ENCODE measurements around the gene STAMBP.
A peak's percentile ranks its signal among the peaks of the same experiment; 100 is the strongest.

Gene STAMBP

DNA sequence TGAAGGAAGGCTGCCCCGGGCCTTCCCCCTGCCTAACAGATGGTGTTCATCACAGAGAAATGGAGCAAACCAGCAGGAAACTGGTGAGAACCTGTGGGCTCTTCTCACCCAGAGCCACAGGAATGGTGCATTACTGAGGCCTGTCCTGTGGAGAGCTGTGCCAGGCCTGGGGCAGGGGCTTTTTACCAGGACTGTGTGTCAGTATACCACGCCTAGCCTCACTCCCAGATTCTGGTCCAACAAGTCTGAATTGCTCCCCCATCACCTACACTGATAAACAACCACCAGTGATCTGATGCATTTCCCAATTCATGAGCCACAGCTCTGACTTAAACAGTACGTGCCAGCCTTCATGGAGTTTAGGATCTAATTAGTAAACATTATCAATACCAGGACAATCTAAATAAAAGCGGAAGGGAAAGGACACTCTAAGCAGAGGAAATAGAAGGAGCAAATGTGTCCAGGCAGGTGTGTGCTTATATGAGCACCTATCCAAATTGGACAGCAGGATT, 89.0 kb downstream of the STAMBP start:
- DNase-seq (ENCODE audit: low spot score) = no peak
- no peak for TF ChIP-seq CTCF (IDR thresholded peaks at IDR 0.05; ENCODE audit: extremely low read depth, missing control alignments)

DNA sequence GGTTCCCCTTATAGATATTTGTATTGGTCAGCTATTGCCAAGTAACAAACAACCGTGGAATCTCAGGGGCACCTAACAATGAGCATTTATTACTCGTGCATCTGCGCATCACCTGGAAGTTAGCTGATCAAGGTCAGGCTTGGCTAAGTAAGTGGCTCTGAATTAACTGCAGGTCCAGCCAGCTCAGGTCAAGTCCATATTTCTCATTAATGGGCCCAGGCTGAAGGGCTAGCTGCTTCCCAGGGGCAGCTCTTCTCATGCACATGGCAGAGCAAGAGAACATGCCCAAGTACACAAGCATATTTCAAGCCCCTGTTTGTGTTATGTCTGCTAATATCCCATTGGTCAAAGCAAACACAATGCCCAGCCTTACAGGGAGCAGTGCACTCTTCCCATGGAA, 90.1 kb downstream of the STAMBP start:
- DNase-seq (ENCODE audit: low spot score) = no peak

DNA sequence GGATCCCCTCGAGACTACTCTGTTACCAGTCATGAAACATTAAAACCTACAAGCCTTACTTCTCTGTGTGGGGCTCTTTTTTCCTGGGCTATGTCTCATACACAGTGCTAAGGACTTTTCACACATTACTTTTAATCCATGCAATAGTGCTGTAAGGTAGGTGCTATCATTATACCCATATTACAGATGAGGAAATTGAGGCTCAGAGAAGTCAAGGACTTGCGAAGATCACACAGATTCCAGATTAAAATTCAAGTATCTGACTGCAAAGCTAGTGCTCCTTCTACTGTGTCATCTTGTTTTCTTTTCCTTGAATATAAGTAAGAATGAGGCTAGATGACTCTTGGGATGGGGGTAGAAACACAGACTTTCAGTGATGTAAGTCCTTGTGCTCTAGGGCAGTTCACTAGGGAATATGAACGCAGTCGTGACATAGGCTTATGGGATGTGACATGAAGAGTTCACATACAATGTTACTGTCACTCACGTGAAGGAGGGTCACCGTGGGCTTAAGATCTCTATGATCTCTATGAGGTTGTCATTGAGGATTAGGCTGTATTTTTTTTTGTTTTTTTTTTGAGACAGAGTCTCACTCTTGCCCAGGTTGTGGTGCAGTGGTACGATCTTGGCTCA, 91.0 kb downstream of the STAMBP start:
- no peak for TF ChIP-seq CTCF (IDR thresholded peaks at IDR 0.05; ENCODE audit: extremely low read depth, missing control alignments)
- no peak for DNase-seq (ENCODE audit: low spot score)

More for the DNA sequence above, 90.1 kb downstream of the STAMBP start:
- no peak for TF ChIP-seq CTCF (IDR thresholded peaks at IDR 0.05; ENCODE audit: extremely low read depth, missing control alignments)

- no peak for TF ChIP-seq CTCF (IDR thresholded peaks at IDR 0.05; ENCODE audit: extremely low read depth, missing control alignments)
- peak; percentile 38 for DNase-seq (ENCODE audit: low spot score)
These were observed 92.1 kb downstream of the STAMBP start for GRCh38 chr2:73920577-73921545.

DNA sequence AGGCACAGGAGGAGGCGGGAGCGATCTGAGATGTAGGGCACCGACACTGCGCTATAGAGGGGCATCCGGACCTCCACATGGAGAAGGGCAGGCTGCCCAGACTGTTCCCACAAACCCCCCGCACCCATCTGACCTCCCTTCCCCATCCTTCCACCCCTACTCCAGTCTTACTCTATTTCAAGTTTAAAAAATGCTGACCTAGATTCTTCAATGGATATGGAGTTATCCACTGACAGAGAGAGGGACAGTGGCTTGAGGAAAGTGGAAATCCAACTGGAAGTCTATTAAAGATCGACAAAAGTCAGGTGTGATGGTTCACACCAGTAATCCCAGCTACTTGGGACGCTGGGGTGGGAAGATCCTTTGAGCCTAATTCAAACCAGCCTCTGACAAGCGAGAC, 92.8 kb downstream of the STAMBP start:
- no peak for DNase-seq (ENCODE audit: low spot score)
- no peak for TF ChIP-seq CTCF (IDR thresholded peaks at IDR 0.05; ENCODE audit: extremely low read depth, missing control alignments)

GRCh38 chr2:73922681-73923080, 93.9 kb downstream of the STAMBP start:
- DNase-seq (ENCODE audit: low spot score) = no peak
- no peak for TF ChIP-seq CTCF (IDR thresholded peaks at IDR 0.05; ENCODE audit: extremely low read depth, missing control alignments)

Measured in GM20000 (cell line).